GM23248 (cell line): ENCODE data around the gene RASSF8.

Experiments
- EZH2 ChIP-seq: fragments of 200-600 bp; sonication (generic); IDR thresholded peaks from 2 replicates; pipeline ENCODE4 v1.6.1; 2018; ENCODE audit warnings: antibody characterized with exemption, mild to moderate bottlenecking; ENCODE audit not compliant: insufficient read depth, poor library complexity, severe bottlenecking
- EZH2phosphoT487 ChIP-seq: fragments of 200-600 bp; sonication (generic); IDR thresholded peaks from 2 replicates; pipeline ENCODE4 v1.6.1; 2018; ENCODE audit warnings: antibody characterized with exemption, moderate library complexity, mild to moderate bottlenecking, low read depth; ENCODE audit not compliant: insufficient read depth

DNA sequence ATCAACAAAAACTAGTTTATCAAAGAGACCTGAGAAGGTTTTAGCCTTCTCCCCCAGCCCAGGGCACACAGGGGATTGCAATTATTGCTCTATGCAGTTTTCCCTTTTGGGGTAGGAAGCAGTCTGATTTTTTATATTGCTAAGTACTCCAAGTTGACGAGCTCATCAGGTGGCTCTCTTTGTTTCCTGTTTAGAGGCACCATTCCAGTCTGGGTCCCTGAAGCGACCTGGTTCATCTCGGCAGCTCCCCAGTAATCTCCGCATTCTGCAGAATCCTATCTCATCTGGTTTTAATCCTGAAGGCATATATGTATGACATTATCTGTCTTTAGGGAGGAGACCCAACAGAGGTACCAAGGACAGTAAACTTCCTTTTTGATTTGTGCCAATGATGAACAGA, 110.0 kb downstream of the RASSF8 start:
- TF ChIP-seq EZH2phosphoT487 (no peak), EZH2 (no peak)
